ENCODE measurements around the gene UGDH. TPM values are rescaled to one million over a fixed set of nuclear protein-coding genes. Genes with fewer than 3 reads are reported as not detected.
A peak's percentile ranks its signal among the peaks of the same experiment; 100 is the strongest.

The UGDH gene
- total RNA-seq, 3 donors from 2014 or later = 148 to 352 (median 263) TPM

GRCh38 chr4:39497909-39498726, 29.1 kb downstream of the UGDH start:
- intact Hi-C loops (cut with DNase I, micrococcal nuclease) = no loop called here
- no peak for TF ChIP-seq CTCF (IDR thresholded peaks at IDR 0.05)
- no peak for DNase-seq
- H3K4me1 ChIP-seq (ENCODE audit: low read depth) = no peaks in the 10 kb centered on the region
- ATAC-seq = no peak
- H3K9me3 ChIP-seq = no peaks in the 10 kb centered on the region
- no peaks in the 10 kb centered on the region for H3K36me3 ChIP-seq (ENCODE audit: low read depth)
- H3K4me3 ChIP-seq = no peak overlapping the region

DNA sequence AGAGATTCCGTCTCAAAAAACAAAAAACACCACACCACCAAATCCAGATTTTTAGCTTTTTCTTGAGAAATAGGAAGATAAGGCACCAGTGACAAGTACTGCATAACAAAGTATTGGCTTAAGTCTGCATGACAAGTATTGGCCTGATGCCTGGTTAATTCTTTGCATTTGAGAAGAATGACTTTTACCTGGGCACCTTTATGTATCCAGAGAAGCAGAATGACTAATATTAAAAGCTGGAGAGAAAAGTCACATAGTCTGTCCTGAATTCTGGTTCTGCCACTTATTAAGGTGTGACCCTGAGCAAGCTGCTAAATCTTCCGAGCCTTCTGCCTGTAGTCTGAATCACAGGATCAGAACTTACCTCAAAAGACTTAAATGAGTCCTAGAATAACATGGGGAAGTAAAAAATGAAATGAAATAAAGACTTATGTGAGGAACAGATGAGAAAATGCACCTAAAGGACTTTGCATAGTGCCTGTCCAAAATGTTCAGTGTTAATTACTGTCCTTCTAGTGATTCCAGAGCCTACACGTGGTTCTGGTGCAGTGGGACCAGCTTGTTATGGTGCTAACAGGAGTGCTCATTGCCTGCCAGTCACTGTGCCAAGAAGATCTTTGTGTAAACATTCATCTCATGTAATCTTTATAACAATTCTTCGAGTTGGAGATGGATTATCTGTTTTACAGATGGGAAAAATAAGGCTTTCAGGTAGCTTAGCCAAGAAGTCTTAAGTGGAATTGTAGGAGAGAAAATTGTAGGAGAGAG, 31.6 kb downstream of the UGDH start:
- Histone ChIP-seq H3K4me1 (ENCODE audit: low read depth) (no peaks in the 10 kb centered on the region), H3K4me3 (no peak overlapping the region), H3K36me3 (ENCODE audit: low read depth) (no peaks in the 10 kb centered on the region), H3K9me3 (no peaks in the 10 kb centered on the region)
- DNase-seq = no peak
- ATAC-seq = peak; percentile 27
- TF ChIP-seq CTCF (IDR thresholded peaks at IDR 0.05) = no peak
- intact Hi-C loops (cut with DNase I, micrococcal nuclease) = no loop called here

GRCh38 chr4:39494354-39494753, 32.9 kb downstream of the UGDH start:
- no peak for TF ChIP-seq CTCF (IDR thresholded peaks at IDR 0.05)
- Histone ChIP-seq H3K9me3 (no peaks in the 10 kb centered on the region), H3K4me1 (ENCODE audit: low read depth) (no peaks in the 10 kb centered on the region), H3K4me3 (no peak overlapping the region), H3K36me3 (ENCODE audit: low read depth) (no peaks in the 10 kb centered on the region)
- ATAC-seq (peak; percentile 40), DNase-seq (no peak)
- intact Hi-C loops (cut with DNase I, micrococcal nuclease) = no loop called here

GRCh38 chr4:39490322-39490721, 36.9 kb downstream of the UGDH start:
- intact Hi-C loops (cut with DNase I, micrococcal nuclease) = no loop called here
- Histone ChIP-seq H3K4me1 (ENCODE audit: low read depth) (no peaks in the 10 kb centered on the region), H3K9me3 (no peaks in the 10 kb centered on the region), H3K36me3 (ENCODE audit: low read depth) (no peaks in the 10 kb centered on the region), H3K4me3 (no peak overlapping the region)
- no peak for ATAC-seq
- TF ChIP-seq CTCF (IDR thresholded peaks at IDR 0.05) = no peak
- DNase-seq = no peak

GRCh38 chr4:39486221-39486804, 40.9 kb downstream of the UGDH start:
- Histone ChIP-seq H3K4me3 (no peak overlapping the region), H3K4me1 (ENCODE audit: low read depth) (no peaks in the 10 kb centered on the region), H3K36me3 (ENCODE audit: low read depth) (no peaks in the 10 kb centered on the region), H3K9me3 (no peaks in the 10 kb centered on the region)
- ATAC-seq (no peak), DNase-seq (no peak)
- TF ChIP-seq CTCF (IDR thresholded peaks at IDR 0.05) = no peak
- intact Hi-C loops (cut with DNase I, micrococcal nuclease) = no loop called here
